ENCODE results near the gene TPRA1. TPM values are rescaled to one million over a fixed set of nuclear protein-coding genes. Genes with fewer than 3 reads are reported as not detected.

The TPRA1 gene
- total and polyA plus RNA-seq, 7 experiments from 2014 or later = 13.6 to 33.8 (median 24.5) TPM

DNA sequence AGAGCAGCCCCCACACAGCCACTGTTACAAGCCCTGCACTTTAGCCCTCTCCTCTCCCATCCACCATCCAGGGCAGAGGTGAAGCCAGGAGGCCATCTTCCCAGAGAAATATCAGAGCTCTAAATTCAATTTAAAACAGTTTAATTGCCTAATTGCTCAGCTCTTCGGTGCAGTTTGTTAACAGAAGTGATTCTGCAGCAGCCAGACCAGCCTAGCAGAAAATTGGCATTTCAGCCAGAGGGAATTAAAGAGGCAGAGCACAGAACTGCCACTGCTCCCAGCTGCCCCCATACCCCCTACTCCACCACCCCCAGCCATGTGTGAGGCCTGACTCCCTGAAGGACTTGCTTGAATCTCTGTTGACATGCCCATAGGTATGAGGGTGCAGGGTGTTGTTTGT lies 38.5 kb downstream of the TPRA1 start:
- no peaks in the 10 kb centered on the region for H3K36me3 Mint-ChIP-seq
- Histone ChIP-seq H3K36me3 (ENCODE audit: control insufficient read depth in 2 of 3, insufficient read depth in 3 of 3, low read length in 3 of 3) (no peaks in the 10 kb centered on the region), H3K4me3 (ENCODE audit: low read length) (no peak overlapping the region), H3K4me1 (ENCODE audit: control insufficient read depth in 2 of 2, insufficient read depth in 2 of 2, low read length in 2 of 2) (peaks cover 0 to 4% of the 10 kb centered on the region in 2 donors), H3K27me3 (ENCODE audit: control insufficient read depth in 2 of 2, insufficient read depth in 2 of 2, low read length in 2 of 2) (peaks cover 0 to 5% of the 10 kb centered on the region in 2 donors), H3K9me3 (ENCODE audit: control insufficient read depth in 2 of 3, low read length in 3 of 3) (no peaks in the 10 kb centered on the region), H3K27ac (ENCODE audit: low read depth, low read length) (no peak overlapping the region)
- peaks cover 0 to 20% (median 11%) of the 10 kb centered on the region in 5 donors for H3K27me3 Mint-ChIP-seq
- peaks cover 4 to 8% (median 6%) of the 10 kb centered on the region in 7 donors for H3K4me1 Mint-ChIP-seq
- H3K9me3 Mint-ChIP-seq = peaks cover 0 to 2% (median 0%) of the 10 kb centered on the region in 11 donors
- CTCF ChIA-PET = no interaction called here
- ATAC-seq (no peak), DNase-seq (no peak)
- H3K27ac Mint-ChIP-seq = no peak overlapping the region
- POLR2A ChIA-PET = no interaction called here
- intact Hi-C loops (cut with micrococcal nuclease) = no loop called here
- H3K4me3 Mint-ChIP-seq = no peak overlapping the region

DNA sequence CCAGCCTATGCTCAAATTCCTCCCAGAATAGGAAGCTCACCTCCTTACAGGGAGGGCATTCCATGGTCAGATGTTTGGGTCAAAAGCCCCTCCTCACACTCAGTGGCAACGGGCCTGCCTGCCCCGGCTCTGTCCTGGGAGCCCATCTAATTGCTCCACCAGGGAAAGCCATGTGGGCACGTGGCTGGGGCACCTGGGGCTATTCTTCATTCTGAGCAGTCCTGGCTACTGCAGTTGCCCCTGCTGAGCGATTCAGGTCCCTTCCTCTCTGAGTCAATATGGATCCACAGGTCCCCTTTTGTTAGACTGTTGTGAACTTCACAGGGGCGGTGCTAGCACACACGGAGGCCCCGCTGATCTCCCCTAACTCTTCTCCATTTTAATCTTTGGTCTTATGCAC lies 39.4 kb downstream of the TPRA1 start:
- peaks cover 4 to 13% (median 12%) of the 10 kb centered on the region in 7 donors for H3K4me1 Mint-ChIP-seq
- Histone ChIP-seq H3K4me3 (ENCODE audit: low read length) (no peak overlapping the region), H3K9me3 (ENCODE audit: control insufficient read depth in 2 of 3, low read length in 3 of 3) (no peaks in the 10 kb centered on the region), H3K27ac (ENCODE audit: low read depth, low read length) (no peak overlapping the region), H3K27me3 (ENCODE audit: control insufficient read depth in 2 of 2, insufficient read depth in 2 of 2, low read length in 2 of 2) (peaks cover 0 to 3% of the 10 kb centered on the region in 2 donors), H3K36me3 (ENCODE audit: control insufficient read depth in 2 of 3, insufficient read depth in 3 of 3, low read length in 3 of 3) (no peaks in the 10 kb centered on the region), H3K4me1 (ENCODE audit: control insufficient read depth in 2 of 2, insufficient read depth in 2 of 2, low read length in 2 of 2) (peaks cover 0 to 4% of the 10 kb centered on the region in 2 donors)
- H3K27ac Mint-ChIP-seq = no peak overlapping the region
- H3K36me3 Mint-ChIP-seq = no peaks in the 10 kb centered on the region
- CTCF ChIA-PET = no interaction called here
- H3K9me3 Mint-ChIP-seq = no peaks in the 10 kb centered on the region
- ATAC-seq (no peak), DNase-seq (no peak)
- peaks cover 0 to 20% (median 11%) of the 10 kb centered on the region in 5 donors for H3K27me3 Mint-ChIP-seq
- intact Hi-C loops (cut with micrococcal nuclease) = no loop called here
- POLR2A ChIA-PET = no interaction called here
- no peak overlapping the region for H3K4me3 Mint-ChIP-seq

DNA sequence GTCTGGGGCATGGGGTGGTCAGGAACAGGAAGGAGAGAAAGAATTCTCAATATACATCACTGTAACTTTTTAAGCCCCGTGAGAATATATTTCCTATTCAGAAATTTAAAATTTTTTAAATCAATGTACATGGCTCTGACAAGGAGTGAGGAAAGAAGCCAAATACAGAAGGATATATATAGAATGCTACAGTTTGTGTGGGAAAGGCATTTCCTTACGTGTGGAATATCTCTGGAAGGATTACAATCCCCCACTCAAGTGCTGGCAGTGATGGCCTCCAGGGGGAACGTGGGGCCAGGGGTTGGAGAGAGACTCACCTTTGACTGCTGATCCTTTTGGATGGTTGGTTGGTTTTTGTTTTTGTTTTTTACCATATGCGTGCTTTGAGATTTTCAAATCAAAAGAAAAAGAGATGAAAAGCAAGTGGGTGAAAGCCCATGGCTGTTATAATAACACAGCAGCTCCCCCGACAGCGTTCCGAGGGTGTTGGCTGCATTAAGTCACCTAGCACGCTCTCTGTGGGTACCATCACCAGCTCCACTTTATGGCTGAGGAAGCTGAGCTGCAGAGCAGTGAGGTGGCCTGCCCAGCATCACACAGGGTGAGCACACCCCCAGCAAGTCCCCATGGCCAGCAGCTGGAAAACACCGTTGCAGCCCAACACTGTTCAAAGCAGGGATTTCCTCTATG lies 39.9 kb downstream of the TPRA1 start:
- Mint-ChIP-seq H3K4me1 (peaks cover 4 to 13% (median 12%) of the 10 kb centered on the region in 7 donors), H3K9me3 (no peaks in the 10 kb centered on the region), H3K4me3 (no peak overlapping the region), H3K36me3 (no peaks in the 10 kb centered on the region), H3K27ac (no peak overlapping the region), H3K27me3 (peaks cover 0 to 20% (median 11%) of the 10 kb centered on the region in 5 donors)
- intact Hi-C loops (cut with micrococcal nuclease) = no loop called here
- ChIA-PET CTCF (no interaction called here), POLR2A (no interaction called here)
- DNase-seq (no peak), ATAC-seq (no peak)
- Histone ChIP-seq H3K4me3 (ENCODE audit: low read length) (no peak overlapping the region), H3K36me3 (ENCODE audit: control insufficient read depth in 2 of 3, insufficient read depth in 3 of 3, low read length in 3 of 3) (no peaks in the 10 kb centered on the region), H3K27ac (ENCODE audit: low read depth, low read length) (no peak overlapping the region), H3K9me3 (ENCODE audit: control insufficient read depth in 2 of 3, low read length in 3 of 3) (no peaks in the 10 kb centered on the region), H3K4me1 (ENCODE audit: control insufficient read depth in 2 of 2, insufficient read depth in 2 of 2, low read length in 2 of 2) (peaks cover 0 to 4% of the 10 kb centered on the region in 2 donors), H3K27me3 (ENCODE audit: control insufficient read depth in 2 of 2, insufficient read depth in 2 of 2, low read length in 2 of 2) (no peaks in the 10 kb centered on the region)

DNA sequence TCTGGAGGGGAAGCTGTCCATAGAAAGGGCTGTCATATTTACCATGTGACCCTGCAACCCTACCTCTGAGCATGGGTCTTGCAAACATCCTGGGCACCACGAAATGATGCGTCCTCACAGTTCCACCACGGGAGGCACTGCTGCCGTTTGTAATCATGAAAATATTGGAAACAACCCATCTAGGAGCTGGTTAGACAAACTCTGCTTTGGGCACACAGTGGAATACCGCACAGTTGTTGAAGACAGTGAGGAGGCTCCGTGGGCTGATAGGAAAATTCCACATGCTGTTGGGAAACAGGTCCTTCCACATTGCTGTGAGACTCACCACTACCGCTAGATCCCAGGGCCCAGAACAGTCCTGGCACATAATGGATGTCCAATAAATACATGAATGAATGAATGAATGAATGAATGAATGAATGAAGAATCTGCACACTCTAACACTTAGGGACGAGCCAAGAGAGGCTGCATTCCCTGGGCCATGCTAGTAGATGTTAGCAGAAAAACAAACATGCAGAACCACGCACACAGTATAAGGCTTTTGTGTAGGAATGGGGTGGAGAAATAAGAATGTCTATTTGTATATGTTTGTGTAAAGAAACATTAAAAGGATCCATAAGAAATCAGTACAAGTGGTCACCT lies 40.6 kb downstream of the TPRA1 start:
- DNase-seq (no peak), ATAC-seq (no peak)
- intact Hi-C loops (cut with micrococcal nuclease) = loop anchor here (5.0 to 10.0 kb wide), 3 partner anchors 42 to 1415 kb away; partner anchors contain the start of genes CHST13 (in 1 of the 2) and TPRA1 (in 1 of the 2)
- no peak overlapping the region for H3K4me3 ChIP-seq (ENCODE audit: low read length)
- CTCF ChIA-PET = interaction anchor here (3.6 to 3.7 kb wide), 2 partner anchors 870 to 1028 kb away, joined by 14 to 17 read pairs; no protein-coding TSS in a partner anchor
- POLR2A ChIA-PET = no interaction called here
- peaks cover 0 to 16% (median 11%) of the 10 kb centered on the region in 5 donors for H3K27me3 Mint-ChIP-seq
- H3K9me3 ChIP-seq (ENCODE audit: control insufficient read depth in 2 of 3, low read length in 3 of 3) = no peaks in the 10 kb centered on the region
- H3K9me3 Mint-ChIP-seq = no peaks in the 10 kb centered on the region
- no peak overlapping the region for H3K27ac ChIP-seq (ENCODE audit: low read depth, low read length)
- H3K27ac Mint-ChIP-seq = no peak overlapping the region
- peak overlapping the region in 2 of 10 donors; percentile 26 to 33 for H3K4me3 Mint-ChIP-seq
- peaks cover 4 to 13% (median 12%) of the 10 kb centered on the region in 7 donors for H3K4me1 Mint-ChIP-seq
- H3K36me3 Mint-ChIP-seq = no peaks in the 10 kb centered on the region
- H3K36me3 ChIP-seq (ENCODE audit: control insufficient read depth in 2 of 3, insufficient read depth in 3 of 3, low read length in 3 of 3) = no peaks in the 10 kb centered on the region
- H3K4me1 ChIP-seq (ENCODE audit: control insufficient read depth in 2 of 2, insufficient read depth in 2 of 2, low read length in 2 of 2) = peaks cover 0 to 4% of the 10 kb centered on the region in 2 donors
- H3K27me3 ChIP-seq (ENCODE audit: control insufficient read depth in 2 of 2, insufficient read depth in 2 of 2, low read length in 2 of 2) = no peaks in the 10 kb centered on the region

DNA sequence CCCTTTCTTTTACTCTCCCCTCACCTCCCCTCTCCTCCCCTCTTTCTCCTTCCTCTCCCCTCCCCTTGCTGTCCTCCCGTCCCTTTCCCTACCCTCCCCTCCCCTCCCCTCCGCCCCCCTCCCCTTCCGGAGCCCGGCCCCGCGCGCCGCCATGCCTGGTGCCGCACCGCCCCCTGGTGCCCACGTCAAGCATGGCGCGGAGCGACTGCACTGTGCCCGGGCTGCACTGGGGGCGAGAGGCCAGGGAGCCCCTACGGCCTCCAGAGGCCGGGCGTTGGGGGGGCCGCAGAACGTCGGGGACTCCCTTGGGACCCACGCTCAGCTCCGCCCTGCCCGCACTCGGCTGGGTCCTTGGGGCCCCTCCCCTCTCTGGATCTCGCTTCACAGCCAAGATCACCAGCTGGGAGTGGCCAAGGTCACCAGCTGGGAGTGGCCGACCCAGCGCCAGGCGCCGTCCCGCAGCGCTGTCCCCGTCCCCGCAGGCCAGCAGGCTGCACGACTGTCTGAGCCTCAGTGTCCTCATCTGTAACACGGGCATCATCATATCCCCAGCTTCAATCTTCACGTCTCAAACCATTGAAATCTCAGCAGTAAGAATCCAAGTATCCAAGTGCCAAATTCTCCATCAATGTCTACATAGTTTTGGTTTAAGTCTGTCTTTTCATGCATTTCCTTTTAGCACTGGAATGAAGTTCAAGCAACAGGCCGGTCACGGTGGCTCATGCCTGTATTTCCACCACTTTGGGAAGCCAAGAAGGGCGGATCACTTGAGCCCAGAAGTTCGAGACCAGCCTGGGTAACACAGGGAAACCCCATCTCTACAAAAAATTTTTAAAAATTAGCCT lies 42.5 kb downstream of the TPRA1 start:
- H3K9me3 Mint-ChIP-seq = no peaks in the 10 kb centered on the region
- peak overlapping the region; percentile 74 for H3K4me3 ChIP-seq (ENCODE audit: low read length)
- peaks cover 4 to 13% (median 12%) of the 10 kb centered on the region in 7 donors for H3K4me1 Mint-ChIP-seq
- H3K36me3 ChIP-seq (ENCODE audit: control insufficient read depth in 2 of 3, insufficient read depth in 3 of 3, low read length in 3 of 3) = no peaks in the 10 kb centered on the region
- DNase-seq = peak; percentile 48 to 85 (median 76)
- intact Hi-C loops (cut with micrococcal nuclease) = loop anchor here (1.0 to 10.0 kb wide), 8 partner anchors 44 to 1413 kb away; partner anchors contain the start of genes CHCHD6 (in 1 of the 2), CHST13 (in 1 of the 2), PLXNA1 (in 1 of the 2) and TPRA1 (in 1 of the 2)
- H3K27ac ChIP-seq (ENCODE audit: low read depth, low read length) = peak overlapping the region; percentile 38
- no peaks in the 10 kb centered on the region for H3K9me3 ChIP-seq (ENCODE audit: control insufficient read depth in 2 of 3, low read length in 3 of 3)
- H3K36me3 Mint-ChIP-seq = no peaks in the 10 kb centered on the region
- ChIA-PET POLR2A (no interaction called here), CTCF (interaction anchor here (0.6 to 3.7 kb wide), 8 partner anchors 9 to 1026 kb away, joined by 3 to 17 read pairs (median 6); no protein-coding TSS in a partner anchor)
- H3K4me3 Mint-ChIP-seq = peak overlapping the region; percentile 74 to 91 (median 85)
- peaks cover 0 to 4% of the 10 kb centered on the region in 2 donors for H3K4me1 ChIP-seq (ENCODE audit: control insufficient read depth in 2 of 2, insufficient read depth in 2 of 2, low read length in 2 of 2)
- ATAC-seq = peak; percentile 92
- H3K27me3 ChIP-seq (ENCODE audit: control insufficient read depth in 2 of 2, insufficient read depth in 2 of 2, low read length in 2 of 2) = no peaks in the 10 kb centered on the region
- peak overlapping the region in 7 of 9 donors; percentile 7 to 81 (median 49) for H3K27ac Mint-ChIP-seq
- peaks cover 0 to 16% (median 5%) of the 10 kb centered on the region in 5 donors for H3K27me3 Mint-ChIP-seq

All from naive thymus-derived CD4-positive, alpha-beta T cell (primary cell).